ENCODE measurements around the gene JPH2. TPM values are rescaled to one million over a fixed set of nuclear protein-coding genes. Genes with fewer than 3 reads are reported as not detected.
A peak's percentile ranks its signal among the peaks of the same experiment; 100 is the strongest.

The JPH2 gene
- total RNA-seq, 1 experiment from 2014 or later = 31.8 TPM

DNA sequence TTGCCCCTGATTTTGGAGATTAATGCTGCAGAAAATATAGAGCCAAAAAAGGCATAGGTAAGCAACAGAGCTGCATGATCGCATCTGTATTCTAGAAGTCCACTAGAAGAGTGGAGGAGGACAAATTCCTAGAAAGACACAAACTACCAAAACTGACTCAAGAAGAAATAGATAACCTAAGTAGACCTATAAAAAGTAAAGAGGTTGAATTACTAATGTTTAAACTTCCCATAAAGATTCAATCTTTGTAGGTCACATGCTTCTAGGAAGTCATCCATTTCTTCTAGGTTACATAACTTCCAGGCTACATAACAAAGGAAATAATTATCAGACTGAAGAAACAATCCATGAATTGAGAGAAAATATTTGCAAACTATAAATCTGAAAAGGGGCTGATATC, 84.4 kb downstream of the JPH2 start:
- DNase-seq (ENCODE audit: low read depth) = no peak

DNA sequence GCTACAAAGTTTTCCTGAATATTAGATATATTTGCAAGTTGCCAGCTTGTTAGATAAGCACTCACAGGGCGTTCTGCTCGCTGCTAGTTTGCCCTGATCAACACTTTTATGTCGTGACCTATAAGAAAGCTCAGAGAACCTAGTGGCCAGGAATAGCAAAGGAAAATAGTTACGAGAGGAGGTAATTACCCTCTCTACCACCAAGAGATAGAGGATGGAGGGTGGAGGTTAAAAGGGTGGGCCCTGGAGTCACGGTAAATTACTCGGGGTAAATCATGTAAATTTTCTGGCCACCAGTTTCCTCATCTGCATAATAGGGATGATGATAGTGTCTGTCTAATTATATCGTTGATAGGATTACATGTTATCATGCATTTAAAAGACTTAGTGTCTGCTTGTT, 87.2 kb downstream of the JPH2 start:
- no peak for DNase-seq (ENCODE audit: low read depth)

DNA sequence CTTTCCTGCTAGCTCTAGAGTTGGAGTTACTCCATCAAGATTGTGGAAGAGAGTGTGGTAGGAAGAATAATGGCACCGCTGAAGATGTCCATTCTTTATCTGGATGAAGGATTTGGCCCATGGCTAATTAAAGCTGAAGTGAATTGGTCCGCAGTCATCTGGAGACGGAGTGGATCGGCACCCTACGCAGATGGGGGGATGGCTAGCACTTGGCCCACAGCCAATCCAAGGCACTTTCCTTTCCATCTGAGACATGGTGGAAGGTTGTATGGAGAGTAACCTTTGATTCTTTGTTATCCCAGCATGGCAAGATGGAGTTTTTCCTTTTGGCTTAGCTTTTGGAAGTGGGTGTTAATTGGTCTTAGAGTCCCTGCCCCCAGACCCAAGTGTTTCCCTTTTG, 88.3 kb downstream of the JPH2 start:
- no peak for DNase-seq (ENCODE audit: low read depth)

DNA sequence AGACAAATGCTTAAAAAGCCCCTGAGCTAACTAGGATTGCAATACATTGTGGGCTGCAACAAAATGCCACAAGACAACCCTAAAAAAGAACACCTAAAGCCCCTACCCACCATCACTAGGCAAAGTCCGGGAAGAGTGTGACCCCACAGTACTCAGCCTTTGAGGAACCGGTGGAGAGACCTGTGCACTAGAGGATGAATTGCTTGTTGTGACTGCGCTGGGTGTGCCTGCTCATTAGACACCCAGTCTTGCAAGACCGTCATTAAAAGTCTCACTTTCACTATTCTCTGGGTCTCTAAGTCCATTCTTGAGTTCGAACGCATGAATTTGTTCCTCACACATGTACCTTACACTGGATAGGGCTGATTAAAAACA, 88.7 kb downstream of the JPH2 start:
- no peak for DNase-seq (ENCODE audit: low read depth)

DNA sequence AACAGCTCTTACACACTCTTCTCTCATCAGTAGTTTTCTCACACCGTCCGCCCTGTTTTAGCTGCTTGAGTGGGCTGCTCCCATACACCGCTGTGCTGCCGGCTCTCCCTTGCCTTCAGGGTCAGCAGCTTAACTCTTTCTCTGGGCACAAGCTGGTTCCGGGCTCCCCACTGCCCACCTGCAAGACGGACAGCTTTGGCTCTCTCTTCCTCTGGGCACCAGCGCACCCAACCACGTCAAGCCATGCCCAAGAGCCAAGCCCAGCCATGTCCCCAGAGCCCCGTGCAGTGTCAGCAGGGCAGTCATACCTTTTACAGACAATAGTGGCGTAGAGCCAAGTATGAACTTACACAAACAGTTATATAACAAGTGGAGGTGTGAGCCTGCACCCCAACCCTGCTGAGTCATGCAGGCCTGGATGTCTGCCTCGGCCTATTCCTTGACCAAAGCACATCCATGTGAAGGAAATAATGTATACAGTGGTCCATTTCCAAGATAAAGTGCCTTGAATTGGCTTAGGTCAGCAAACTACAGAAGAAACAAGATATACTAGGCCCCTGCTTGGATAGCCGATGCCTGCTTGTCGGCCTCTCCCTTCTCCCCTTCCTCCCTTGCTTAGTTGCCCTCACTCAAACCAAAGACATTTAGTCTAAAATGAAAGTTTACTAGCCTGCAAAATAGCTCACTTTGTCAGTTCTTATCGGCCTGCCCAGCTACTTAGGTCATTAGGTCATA, 89.3 kb downstream of the JPH2 start:
- no peak for DNase-seq (ENCODE audit: low read depth)

DNA sequence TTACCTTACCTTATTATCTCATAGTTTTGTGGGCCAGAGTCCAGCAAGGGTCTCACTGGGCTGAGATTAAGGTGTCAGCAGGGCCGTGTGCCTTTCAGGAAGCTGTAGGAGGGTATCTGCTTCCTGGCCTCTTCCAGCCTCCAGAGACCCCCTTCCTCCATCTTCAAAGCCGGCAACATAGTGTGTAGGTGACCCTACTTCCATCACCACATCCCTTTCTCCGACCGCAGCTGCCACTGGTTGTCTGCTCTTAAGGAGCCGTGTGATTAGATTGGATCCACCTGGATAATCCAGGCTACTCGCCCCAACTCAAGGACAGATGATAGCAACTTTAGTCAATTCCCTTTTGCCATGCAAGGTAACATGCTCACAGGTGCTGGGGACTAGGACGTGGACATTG, 91.2 kb downstream of the JPH2 start:
- DNase-seq (ENCODE audit: low read depth) = no peak

DNA sequence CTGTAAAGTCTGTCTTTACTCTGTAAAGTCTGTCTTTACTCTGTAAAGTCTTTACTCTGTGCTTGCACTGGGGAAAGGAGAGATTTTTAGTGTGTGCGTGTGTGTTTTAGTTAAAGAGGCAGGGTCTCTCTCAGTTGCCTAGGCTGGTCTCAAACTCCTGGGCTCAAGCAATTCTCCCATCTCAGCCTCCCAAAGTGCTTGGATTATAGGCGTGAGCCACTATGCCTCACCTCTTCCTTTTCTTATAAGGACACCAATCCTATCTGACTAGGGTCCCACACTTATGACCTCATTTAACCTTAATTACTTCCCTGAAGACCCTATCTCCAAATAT, 93.8 kb downstream of the JPH2 start:
- no peak for DNase-seq (ENCODE audit: low read depth)

DNA sequence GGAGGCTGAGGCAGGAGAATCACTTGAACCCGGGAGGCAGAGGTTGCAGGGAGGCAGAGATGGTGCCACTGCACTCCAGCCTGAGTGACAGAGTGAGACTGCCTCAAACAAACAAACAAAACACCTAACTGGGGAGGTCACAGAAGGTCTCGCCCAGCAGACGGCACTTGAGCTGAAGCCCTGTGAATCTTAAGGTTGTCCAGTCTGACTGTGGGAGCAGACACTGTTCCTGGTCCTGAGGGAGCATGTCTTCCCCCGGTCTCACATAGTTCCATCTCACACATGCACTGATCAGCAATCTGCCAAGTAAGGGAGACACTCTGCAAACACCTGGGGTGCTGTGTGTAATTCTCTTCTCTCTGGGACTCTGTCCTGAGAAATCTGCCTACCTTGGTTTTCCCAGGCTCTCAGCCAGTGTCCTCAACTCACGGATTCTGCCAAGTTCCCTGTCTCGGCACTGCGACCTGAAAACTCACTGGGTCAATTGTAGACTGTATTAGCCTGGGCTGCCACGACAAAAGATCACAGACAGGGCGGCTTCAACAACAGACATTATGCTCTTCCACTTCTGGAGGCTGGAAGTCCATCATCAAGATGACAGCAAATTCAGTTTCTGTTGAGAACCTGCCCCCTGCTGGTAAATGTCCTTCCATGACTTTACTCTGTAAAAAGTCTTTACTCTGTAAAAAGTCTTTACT, 94.3 kb downstream of the JPH2 start:
- peak; percentile 55 for DNase-seq (ENCODE audit: low read depth)

DNA sequence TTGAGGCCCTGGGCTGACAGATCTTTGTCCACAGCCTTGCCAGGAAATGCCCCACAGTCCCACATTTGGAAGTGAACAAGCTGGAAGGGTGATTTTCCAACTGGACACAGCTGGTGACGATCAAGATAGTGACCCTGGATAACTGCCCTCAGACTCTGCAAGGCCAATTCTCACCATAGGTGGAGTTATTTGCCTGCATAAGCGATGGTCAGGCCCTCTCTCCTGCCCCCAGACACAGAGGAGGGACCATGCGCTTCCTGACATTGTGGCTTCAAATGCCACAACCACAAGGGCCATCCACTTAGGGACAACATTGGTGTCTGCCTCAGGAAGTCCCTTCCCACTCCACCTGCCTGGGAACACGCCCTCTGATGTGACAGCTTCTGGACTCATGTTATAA, 96.0 kb downstream of the JPH2 start:
- DNase-seq (ENCODE audit: low read depth) = no peak

DNA sequence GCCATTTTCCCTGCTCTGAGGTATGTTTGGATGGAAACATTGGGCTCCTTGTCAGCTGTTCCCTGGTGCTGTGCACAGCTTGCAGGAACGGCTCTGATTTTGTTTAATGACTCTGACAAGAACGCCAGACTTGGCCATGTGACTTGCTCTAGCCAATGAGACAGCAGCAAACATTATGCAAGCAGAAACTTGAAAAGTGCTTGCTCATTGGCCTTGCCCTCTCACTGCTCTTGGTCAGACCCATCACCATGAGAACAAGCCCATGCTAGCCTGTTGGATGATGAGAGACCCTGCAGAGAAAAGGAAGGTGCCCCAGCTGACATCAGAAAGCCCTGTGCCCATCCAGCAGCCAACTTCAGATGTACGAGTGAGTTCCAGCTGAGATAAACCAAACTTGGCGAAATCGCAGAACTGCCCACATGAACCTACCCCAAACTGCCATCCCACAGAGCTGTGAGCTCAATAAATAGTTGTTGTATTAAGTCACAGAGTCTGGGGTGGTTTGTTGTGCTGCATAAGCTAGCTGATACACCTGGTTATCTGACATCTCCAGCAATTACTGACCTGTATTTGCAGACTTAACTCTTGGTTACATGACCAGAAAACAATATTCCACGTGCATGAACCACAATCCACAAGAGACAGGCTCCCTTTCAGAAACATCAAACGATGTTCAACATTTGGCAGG, 96.9 kb downstream of the JPH2 start:
- peak; percentile 76 for DNase-seq (ENCODE audit: low read depth)

DNA sequence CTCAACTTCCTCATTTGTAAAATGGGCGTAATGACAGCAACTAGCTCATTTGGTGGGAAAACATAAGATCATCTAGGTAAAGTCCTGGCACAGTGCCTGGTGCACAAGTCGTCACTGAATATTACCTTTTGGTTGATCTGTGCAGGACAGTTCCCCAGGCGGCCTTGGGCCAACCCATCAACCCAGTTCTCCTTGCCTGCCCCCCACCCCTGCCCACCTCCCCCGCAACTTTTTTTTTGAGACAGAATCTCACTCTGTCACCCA, 99.2 kb downstream of the JPH2 start:
- DNase-seq (ENCODE audit: low read depth) = no peak

DNA sequence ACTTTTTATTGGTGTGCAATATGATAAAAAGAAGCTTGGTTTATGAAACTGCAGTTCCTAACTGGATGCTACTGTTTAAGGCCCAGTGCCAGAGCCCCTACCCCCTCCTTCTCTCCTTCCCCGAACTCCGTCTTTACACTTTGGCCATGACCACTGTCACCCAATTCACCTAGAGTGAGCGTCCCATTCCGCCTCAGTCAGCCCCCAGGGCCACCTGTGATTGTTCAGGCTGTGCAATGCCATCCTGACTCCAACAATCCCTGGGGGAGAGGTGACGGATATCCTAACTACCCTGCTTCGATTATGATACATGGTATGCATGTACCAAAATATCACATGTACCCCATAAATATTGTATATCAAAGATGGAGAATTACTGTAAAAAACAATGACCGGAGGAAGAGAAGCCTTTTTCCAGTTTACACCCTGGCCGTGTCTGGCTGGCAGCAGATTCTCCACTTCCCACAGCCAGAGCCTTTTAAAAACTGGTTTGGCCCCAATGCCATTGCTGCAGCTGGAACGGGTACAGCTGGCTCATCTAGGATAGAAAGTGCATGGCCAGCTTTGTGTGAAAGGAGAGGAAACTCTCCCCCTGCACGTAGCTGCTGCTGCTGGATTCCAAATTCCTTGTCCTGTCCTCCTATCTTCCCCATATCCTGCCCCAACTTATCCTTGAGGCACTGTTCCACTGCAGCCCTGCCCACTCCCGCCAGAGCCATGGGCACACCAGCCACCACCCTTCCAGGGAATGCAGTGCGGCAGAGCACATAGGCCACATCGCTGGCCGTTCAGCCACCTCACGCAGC, 99.7 kb downstream of the JPH2 start:
- no peak for DNase-seq (ENCODE audit: low read depth)

DNA sequence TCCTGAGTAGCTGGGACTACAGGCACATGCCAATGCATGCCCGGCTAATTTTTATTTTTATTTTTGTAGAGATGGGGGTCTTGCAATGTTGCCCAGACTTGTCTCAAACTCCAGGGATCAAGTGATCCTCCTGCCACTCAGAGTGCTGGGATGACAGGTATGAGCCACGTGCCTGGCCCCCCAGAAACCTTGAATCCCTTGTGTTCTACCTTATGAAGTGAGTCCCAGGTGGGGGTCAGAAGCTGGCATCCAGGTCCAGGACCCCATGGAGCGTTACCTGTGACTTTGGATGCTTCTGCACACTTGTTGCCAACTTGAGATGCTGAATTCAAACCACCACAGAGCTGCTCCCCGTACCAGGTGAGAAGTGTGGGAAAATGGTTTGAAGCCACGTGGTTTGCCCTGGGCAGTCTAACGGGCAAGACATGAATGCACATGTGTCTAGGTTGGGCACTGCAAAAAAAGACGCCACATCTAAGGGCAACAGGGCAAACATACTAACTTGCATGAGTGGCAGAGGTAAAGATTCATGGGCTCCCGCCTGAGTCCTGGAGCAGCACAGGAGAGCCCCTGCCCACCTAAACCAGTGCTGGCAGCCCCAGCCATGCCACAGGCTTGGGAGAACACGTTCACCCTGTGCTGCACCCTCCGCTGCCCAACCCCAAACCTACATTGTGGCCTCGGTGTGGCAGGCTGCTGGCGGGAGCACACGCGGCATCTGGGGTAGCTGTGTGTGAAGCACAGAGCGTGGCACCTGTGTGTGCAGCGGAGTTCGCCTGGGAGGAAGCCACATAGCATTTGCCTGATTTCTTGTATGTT, 101.2 kb downstream of the JPH2 start:
- DNase-seq (ENCODE audit: low read depth) = no peak

DNA sequence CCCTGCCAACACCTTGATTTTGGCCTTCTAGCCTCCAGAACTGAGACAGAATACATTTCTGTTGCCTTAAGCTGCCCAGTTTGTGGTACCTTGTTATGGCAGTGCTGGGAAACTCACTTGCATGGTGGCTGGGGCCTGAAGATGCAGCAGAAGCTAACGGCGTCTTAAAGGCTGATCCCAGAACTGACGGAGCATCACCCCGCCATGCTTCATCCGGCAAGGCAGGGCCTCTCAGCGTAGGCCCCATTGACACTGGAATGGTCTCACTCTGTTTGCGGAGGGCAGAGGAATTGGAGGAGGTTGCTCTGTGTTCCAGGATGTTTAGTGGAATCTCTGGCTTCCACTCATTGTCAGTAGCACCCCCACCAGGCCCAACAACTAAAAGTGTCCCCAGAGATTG, 102.1 kb downstream of the JPH2 start:
- DNase-seq (ENCODE audit: low read depth) = no peak

DNA sequence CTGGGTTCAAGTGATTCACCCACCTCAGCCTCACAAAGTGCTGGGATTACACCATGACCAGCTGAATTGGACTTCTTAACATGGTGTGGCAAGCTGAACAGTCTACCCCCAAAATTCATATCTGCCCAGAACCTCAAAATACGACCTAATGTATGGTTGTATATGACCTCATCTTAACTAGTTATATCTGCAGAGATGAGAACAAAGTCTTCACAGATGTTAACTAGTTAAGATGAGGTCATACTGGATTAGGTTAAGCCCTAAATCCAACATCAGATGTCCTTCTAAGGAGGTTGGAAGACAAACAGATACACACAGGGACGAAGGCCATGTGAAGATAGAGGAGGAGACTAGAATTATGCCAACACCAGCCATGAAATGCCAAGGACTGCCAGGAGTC, 102.5 kb downstream of the JPH2 start:
- no peak for DNase-seq (ENCODE audit: low read depth)

DNA sequence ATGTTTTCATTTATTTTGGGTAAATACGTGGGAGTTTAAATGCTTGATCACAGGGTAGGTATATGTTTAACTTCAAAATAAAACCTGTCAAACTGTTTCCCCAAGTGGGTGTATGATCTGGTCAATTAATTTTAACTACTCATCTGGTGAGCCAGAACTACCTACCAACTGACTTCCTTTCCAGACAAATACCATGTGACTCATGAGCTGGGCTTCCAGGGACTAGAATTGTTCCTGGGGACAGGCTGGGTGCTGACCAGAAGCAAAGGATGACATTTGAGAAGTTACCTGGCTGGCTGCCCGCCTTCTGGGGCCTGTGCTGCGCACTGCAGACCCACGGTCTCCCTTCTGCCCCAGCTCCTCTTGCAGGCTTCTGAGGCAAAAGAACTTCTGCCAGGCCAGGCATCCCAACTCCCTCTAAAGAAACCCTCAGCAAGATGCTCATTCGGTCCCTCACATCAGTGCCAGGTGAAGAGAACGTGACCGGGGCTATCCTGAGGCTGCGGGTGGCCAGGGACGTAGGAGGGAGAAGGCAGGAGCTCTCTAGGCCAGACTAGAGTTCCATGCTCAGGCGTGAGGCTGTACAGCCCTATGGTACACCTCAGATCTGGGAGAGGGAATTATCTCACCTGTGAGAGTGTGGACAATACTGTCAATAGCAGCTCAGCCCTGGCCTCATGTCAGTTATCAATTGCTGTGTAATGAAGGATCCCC, 103.6 kb downstream of the JPH2 start:
- peak; percentile 29 for DNase-seq (ENCODE audit: low read depth)

DNA sequence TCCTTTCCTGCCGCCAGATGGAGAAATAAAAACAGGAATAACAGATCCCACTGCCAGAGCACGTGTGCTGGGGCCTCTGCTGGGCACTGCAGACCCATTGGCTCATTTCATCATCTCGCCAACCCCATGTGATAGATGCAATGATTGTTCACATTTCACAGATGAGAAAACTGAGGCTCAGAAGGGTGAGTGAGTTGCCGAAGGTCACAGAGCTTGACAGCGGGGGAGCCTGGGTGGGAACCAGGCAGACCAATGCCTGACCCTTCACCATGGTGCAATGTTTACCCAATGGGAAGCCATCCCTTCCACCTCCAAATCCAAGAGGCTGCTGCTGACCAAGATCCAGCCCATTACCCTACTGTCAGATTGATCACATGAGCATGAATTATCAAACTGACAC, 105.1 kb downstream of the JPH2 start:
- no peak for DNase-seq (ENCODE audit: low read depth)

DNA sequence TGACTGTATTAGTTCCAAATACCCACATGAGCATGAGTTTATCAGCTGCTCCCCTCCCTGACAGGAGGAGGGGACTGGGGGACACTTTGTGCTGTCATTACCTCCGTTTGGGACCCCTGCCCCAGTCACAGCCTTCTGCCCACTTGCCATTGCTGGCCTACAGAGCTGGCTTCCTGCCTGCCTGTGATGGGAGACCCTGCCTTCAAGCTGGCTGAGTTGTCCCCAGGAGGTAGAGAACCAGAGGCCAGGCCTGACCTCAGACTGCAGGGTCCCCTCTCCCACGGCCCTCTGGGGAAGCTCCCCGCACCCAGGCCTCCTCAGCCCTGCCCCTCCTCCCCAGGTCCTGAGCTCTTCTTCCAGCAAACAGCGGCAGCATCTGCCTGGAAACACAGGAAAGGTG, 105.5 kb downstream of the JPH2 start:
- no peak for DNase-seq (ENCODE audit: low read depth)

DNA sequence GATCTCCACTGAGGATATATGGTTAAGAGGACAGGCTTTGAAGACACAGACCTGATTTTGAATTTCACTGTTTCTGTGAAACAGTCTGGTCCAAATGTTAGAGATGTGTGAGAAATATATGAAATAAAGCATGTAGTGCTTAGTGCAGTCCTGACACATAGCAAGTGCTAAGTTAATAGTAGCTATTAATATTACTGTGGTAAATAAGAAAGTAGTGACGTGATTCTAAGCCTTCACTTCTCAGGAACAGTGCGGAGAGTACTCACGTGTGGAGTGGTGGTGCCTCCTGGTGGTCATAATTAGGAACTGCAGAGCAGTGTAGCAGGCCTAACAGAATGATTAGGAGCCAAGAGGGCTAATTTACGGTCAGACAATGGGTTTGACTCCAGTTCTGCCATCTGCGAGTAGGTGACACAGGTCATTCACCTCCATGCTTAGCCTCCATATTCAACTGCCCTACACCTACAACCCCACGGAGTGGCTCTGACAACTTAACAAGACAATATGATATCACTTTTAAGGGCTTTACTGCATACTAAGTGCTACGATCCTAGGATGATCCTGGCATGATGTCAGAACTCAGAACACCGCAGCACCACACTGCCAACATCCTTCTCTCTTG, 106.2 kb downstream of the JPH2 start:
- peak; percentile 71 for DNase-seq (ENCODE audit: low read depth)

DNA sequence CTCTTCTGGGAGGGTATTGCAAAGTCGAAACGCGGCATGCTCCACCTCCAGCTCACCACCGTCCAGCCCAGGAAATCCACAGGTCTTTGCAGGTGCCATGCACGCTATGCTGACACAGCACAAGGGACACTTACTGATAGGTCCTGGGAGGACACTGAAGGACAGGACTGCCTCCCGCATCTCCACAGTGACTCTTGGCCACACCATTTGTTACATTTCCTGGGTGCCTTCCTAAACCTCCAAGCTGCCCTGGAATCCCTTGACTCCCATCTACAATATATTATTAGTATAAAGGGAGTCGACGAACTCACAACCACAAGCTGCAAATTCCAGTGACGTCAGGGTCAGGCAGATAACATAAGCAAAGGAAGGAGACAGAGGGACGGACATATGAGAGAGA, 106.9 kb downstream of the JPH2 start:
- DNase-seq (ENCODE audit: low read depth) = no peak

DNA sequence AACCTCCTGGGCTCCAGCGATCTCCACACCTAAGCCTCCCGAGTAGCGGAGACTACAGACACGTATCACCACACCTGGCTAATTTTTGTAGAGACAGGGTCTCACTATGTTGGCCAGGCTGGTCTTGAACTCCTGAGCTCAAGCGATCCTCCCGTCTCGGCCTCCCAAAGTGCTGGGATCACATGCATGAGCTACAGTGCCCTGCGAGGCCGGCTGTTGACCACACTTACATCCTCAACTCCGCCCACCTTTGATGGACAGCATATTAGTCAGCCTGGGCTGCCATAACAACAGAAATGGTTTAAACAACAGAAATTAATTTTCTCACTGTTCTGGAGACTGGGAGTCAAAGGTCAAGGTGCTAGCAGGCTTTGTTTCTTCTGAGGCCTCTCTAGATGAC, 107.7 kb downstream of the JPH2 start:
- peak; percentile 50 for DNase-seq (ENCODE audit: low read depth)

Measured in LHCN-M2 (cell line).